ENCODE data around the gene LTF.
"Not testable (repeated sequence)": the region's sequence is repeated elsewhere in the genome, so short reads cannot be mapped to it uniquely, and the experiment has no call there.

The LTF gene

GRCh38 chr3:46435081-46435726 is 29.5 kb downstream of the LTF start:
- no peak for DNase-seq

- no peak for DNase-seq
Observed at GRCh38 chr3:46433841-46434240, 30.9 kb downstream of the LTF start.

- DNase-seq = not testable (repeated sequence)
Observed at GRCh38 chr3:46433118-46433517, 31.6 kb downstream of the LTF start.

- DNase-seq = not testable (repeated sequence)
Observed at GRCh38 chr3:46431905-46432304, 32.8 kb downstream of the LTF start.

- DNase-seq = not testable (repeated sequence)
Observed at GRCh38 chr3:46430879-46431278, 33.8 kb downstream of the LTF start.

- DNase-seq = no peak
Observed at GRCh38 chr3:46429671-46430070, 35.0 kb downstream of the LTF start.

- DNase-seq = no peak
Observed at GRCh38 chr3:46429250-46429649, 35.5 kb downstream of the LTF start.

GRCh38 chr3:46427916-46428833 is 36.5 kb downstream of the LTF start:
- DNase-seq = no peak

- not testable (repeated sequence) for DNase-seq
Observed at GRCh38 chr3:46427404-46427803, 37.3 kb downstream of the LTF start.

GRCh38 chr3:46426476-46426875 is 38.2 kb downstream of the LTF start:
- DNase-seq = not testable (repeated sequence)

- DNase-seq = no peak
Observed at GRCh38 chr3:46423588-46423987, 41.1 kb downstream of the LTF start.

GRCh38 chr3:46422617-46423016 is 42.1 kb downstream of the LTF start:
- DNase-seq = no peak

- no peak for DNase-seq
Observed at GRCh38 chr3:46420931-46421330, 43.8 kb downstream of the LTF start.

GRCh38 chr3:46419816-46420215 is 44.9 kb downstream of the LTF start:
- DNase-seq = no peak

- no peak for DNase-seq
Observed at GRCh38 chr3:46417841-46418611, 46.7 kb downstream of the LTF start.

GRCh38 chr3:46416811-46417510 is 47.7 kb downstream of the LTF start:
- DNase-seq = no peak

GRCh38 chr3:46416125-46416810 is 48.4 kb downstream of the LTF start:
- DNase-seq = no peak

- DNase-seq = no peak
Observed at GRCh38 chr3:46414739-46415138, 50.0 kb downstream of the LTF start.

GRCh38 chr3:46413951-46414350 is 50.8 kb downstream of the LTF start:
- no peak for DNase-seq

- DNase-seq = no peak
Observed at GRCh38 chr3:46412786-46413298, 51.9 kb downstream of the LTF start.

- no peak for DNase-seq
Observed at GRCh38 chr3:46411271-46411670, 53.4 kb downstream of the LTF start.

- DNase-seq = no peak
Observed at GRCh38 chr3:46410669-46411068, 54.0 kb downstream of the LTF start.
